ENCODE data around the gene MCAT.
A peak's percentile ranks its signal among the peaks of the same experiment; 100 is the strongest.
"Not testable (repeated sequence)": the region's sequence is repeated elsewhere in the genome, so short reads cannot be mapped to it uniquely, and the experiment has no call there.

The MCAT gene

GRCh38 chr22:43153899-43154298 lies 10.7 kb upstream of the MCAT start:
- DNase-seq (ENCODE audit: low spot score) = no peak

- peak; percentile 67 for DNase-seq (ENCODE audit: low spot score)
Measured at GRCh38 chr22:43152357-43153071, 9.3 kb upstream of the MCAT start.

- no peak for DNase-seq (ENCODE audit: low spot score)
Measured at GRCh38 chr22:43152003-43152356, 8.8 kb upstream of the MCAT start.

GRCh38 chr22:43151251-43152002 lies 8.2 kb upstream of the MCAT start, which contains the start of gene TSPO:
Gene TSPO (plus strand): TSS chr22:43151559. CDS start chr22:43159239, 7,680 bp downstream.
- peak; percentile 85 for DNase-seq (ENCODE audit: low spot score)

GRCh38 chr22:43150731-43151206 lies 7.6 kb upstream of the MCAT start:
- no peak for DNase-seq (ENCODE audit: low spot score)

GRCh38 chr22:43148581-43148980 lies 5.4 kb upstream of the MCAT start:
- DNase-seq (ENCODE audit: low spot score) = no peak

GRCh38 chr22:43147821-43148220 lies 4.6 kb upstream of the MCAT start:
- no peak for DNase-seq (ENCODE audit: low spot score)

- not testable (repeated sequence) for DNase-seq (ENCODE audit: low spot score)
Measured at GRCh38 chr22:43146332-43146731, 3.1 kb upstream of the MCAT start.

- not testable (repeated sequence) for DNase-seq (ENCODE audit: low spot score)
Measured at GRCh38 chr22:43145371-43145770, 2.2 kb upstream of the MCAT start.

GRCh38 chr22:43144949-43145348 lies 1.8 kb upstream of the MCAT start:
- DNase-seq (ENCODE audit: low spot score) = no peak

- DNase-seq (ENCODE audit: low spot score) = no peak
Measured at GRCh38 chr22:43136801-43137200, 6.4 kb downstream of the MCAT start.

- peak; percentile 77 for DNase-seq (ENCODE audit: low spot score)
Measured at GRCh38 chr22:43136255-43136654, 6.9 kb downstream of the MCAT start.

- DNase-seq (ENCODE audit: low spot score) = no peak
Measured at GRCh38 chr22:43135565-43135964, 7.6 kb downstream of the MCAT start.

- DNase-seq (ENCODE audit: low spot score) = no peak
Measured at GRCh38 chr22:43134553-43134952, 8.6 kb downstream of the MCAT start.

- DNase-seq (ENCODE audit: low spot score) = no peak
Measured at GRCh38 chr22:43133401-43133800, 9.8 kb downstream of the MCAT start.

- no peak for DNase-seq (ENCODE audit: low spot score)
Measured at GRCh38 chr22:43131773-43132501, 11.3 kb downstream of the MCAT start.

- DNase-seq (ENCODE audit: low spot score) = no peak
Measured at GRCh38 chr22:43129426-43130425, 13.5 kb downstream of the MCAT start.

- no peak for DNase-seq (ENCODE audit: low spot score)
Measured at GRCh38 chr22:43128928-43129424, 14.2 kb downstream of the MCAT start.

- DNase-seq (ENCODE audit: low spot score) = no peak
Measured at GRCh38 chr22:43128116-43128515, 15.1 kb downstream of the MCAT start.

- DNase-seq (ENCODE audit: low spot score) = no peak
Measured at GRCh38 chr22:43127166-43127908, 15.9 kb downstream of the MCAT start.
